IPS-11a (cell line): ENCODE results near the gene SPATA21.
"Not testable (repeated sequence)": the region's sequence is repeated elsewhere in the genome, so short reads cannot be mapped to it uniquely, and the experiment has no call there.

Experiments used
- H3K4me3 ChIP-seq: one replicate; pipeline ENCODE4 v1.5.1; 2013; ENCODE audit warnings: low read depth, low read length, control low read depth

The SPATA21 gene

DNA sequence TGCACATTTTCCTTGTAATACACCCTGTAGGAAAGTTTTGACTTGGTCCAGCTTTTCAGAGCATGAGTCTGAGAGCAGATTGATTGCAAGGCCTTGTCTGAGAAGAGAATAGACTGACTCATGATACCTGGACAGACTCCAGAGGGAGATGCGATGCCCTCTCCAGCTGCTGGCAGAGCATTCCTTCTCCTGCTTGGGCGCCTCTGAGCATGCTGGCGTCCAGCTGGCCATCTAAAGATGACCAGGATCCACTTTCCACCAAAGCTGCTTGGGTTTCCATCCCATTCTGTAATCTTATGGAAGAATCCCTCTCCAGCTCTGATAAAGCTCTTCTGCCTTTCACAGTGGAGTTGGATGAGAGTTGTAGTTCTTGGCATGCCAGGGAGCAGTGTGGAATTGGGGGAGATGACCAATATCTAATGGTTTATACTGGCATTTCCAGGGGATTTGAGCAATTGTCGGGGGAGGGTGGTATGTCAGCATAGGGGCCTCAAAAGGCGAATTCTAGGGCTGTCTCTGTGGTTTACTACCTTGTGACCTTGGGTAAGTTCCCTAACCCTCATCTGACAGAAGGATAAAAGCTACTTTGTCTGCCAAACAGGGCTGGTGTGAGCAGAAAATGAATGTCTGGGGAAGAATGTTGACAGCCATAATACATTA lies 50.6 kb downstream of the SPATA21 start:
- H3K4me3 ChIP-seq, result no peak overlapping the region

DNA sequence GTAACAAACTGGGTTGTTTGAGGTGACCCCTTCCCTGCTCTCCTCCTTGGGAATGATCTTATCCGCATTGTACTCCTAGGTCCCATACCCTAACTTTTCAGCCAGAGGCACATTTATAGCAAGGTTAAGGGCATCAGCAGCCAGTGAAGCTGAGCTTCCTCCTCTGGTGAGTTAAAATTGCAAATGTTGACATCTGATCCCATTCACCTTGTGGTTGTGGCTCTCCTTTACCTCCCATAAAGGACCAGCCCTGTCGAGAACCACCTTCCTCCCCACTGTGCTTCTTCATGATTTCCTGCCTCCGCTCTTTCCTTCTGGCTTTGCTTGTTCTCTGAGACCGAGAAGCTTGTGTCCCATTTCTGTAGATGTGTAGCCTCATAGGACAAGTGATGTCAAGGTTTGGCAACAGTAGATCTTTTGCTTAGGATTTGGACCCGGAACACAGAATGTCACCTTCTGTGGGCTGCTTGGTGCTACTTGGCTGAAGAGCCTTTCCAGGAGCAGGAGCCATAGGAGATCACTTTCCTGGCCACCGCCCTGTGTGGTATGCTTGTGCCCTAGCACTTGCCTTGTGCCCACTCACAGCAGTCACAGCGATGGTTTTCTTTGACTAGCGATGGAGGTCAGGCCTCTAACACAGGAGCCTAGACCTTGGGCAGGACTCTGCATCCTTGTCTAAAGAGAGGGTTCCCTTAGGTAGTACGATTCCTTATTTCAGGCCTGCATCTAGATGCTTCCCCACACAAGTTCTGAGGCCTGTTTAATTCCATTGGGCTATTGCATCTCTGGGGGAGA lies 51.4 kb downstream of the SPATA21 start:
- no peak overlapping the region for H3K4me3 ChIP-seq

DNA sequence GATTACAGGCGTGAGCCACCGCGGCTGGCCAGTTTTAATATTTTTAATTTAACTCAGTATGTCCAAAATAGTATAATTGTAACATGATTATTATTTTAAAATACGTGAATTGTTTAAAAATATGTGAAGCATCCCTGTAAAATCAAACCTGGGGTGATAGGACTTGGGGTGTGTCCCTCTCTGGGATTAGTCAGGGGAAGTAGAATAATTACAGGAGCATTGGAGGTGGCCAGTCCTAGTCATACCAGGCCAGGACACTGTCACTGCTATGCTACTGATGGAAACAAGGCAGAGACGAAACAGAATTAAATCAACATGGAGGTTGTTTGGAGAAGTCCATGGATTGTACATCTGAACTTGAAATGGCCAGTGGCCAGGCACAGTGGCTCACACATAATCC lies 53.3 kb downstream of the SPATA21 start:
- no peak overlapping the region for H3K4me3 ChIP-seq

DNA sequence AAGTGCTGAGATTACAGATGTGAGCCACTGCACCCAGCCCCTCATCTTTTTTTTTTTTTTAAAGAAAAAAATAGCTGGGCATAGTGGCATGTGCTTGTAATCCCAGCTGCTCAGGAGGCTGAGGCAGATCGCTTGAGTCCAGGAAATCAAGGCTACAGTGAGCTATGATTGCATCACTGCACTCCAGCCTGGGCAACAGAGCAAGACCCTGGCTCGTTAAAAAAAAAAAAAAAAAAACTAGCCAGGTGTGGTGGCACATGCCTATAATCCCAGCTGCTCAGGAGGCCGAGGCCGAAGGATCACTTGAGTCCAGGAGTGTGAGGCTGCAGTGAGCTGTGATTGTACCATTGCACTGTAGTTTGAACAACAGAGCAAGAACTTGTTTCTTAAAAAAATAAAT lies 56.4 kb downstream of the SPATA21 start:
- no peak overlapping the region for H3K4me3 ChIP-seq

DNA sequence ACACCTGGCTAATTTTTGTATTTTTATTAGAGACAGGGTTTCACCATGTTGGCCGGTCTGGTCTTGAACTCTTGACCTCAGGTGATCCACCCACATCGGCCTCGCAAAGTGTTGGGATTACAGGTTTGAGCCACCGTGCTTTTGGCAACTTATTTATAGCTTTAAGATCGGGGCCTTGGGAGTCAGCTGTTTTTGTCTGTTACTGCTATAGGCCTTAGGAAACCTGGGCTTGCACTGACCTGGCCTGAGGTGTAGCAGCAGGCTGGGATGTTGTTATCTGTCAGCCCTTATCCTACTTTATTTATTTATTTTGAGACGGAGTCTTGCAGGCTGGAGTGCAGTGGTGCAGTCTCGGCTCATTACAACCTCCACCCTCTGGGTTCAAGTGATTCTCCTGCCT lies 58.8 kb downstream of the SPATA21 start:
- H3K4me3 ChIP-seq, result no peak overlapping the region

DNA sequence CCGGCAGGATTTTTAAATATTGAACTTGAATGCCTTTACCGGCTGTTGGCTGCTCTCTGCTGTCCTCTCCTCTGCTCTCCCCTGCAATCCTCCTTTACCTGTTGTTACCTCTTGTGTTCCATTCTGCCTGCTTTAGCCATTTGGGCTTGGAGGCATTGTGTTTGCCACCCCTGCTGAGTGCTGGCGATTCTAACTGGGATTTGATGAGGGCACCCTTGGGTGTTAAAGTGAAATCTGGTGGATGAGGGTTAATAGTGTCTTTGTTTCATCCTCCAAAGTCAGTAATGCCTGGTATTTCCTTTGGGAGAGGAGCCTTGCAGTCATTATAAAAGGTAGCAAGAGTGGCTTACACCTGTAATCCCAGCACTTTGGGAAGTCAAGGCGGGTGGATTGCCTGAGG lies 60.3 kb downstream of the SPATA21 start:
- no peak overlapping the region for H3K4me3 ChIP-seq

DNA sequence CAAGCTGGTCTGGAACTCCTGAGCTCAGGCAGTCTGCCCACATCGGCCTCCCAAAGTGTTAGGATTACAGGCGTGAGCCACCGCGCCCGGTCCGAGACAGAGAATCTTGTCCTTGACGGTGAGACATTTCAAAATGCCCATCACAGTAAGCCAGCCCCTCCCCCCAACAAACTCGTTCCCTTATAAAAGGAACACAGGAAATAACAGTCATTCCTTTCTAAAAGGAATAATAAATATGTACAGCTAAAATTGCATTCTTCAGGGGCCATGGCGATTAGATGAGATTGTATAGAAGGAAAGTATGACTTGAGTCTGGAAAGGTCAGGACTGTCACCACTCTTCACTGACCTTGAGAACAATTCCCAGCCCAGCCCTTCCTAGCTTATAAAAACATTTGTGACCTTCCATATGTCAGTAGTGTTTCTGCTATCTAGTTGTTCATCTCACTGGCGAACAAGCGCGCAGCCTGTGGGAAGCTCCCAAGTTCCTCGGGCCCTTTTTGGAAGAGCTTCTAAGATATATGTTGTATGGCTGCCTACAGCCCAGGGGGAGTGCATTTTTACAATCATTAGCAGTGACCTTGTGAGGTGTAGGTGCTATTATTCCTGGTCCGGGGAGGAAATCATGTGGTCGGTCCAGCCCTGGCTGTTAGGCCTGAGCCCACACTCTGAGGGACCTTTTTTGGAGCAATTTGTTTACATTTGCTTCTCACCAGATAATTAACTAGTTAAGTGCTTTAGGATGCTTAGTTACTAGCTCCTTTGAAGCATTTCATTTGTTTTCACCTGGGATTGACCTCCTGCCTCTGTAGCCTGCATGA lies 61.5 kb downstream of the SPATA21 start:
- no peak overlapping the region for H3K4me3 ChIP-seq

DNA sequence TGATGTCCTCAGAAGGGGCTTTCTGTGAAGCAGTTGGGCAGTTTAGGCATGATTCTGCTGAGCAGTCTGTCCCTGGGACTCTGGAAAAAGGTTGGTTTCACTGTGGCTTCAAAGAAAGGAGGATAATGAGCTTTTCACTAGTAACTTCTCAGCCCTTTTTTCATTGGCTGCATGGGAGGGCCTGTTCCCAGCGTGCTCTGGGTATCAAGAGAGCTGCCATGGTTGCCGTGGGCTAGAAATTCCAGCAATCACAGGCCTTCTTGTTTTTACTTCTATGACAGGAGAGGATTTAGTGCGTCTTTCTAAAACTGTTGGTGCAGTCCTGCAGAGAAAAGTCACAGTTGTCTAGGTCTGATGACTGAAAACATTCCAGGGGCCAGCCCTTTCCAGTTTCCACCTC lies 63.0 kb downstream of the SPATA21 start:
- H3K4me3 ChIP-seq, result no peak overlapping the region

DNA sequence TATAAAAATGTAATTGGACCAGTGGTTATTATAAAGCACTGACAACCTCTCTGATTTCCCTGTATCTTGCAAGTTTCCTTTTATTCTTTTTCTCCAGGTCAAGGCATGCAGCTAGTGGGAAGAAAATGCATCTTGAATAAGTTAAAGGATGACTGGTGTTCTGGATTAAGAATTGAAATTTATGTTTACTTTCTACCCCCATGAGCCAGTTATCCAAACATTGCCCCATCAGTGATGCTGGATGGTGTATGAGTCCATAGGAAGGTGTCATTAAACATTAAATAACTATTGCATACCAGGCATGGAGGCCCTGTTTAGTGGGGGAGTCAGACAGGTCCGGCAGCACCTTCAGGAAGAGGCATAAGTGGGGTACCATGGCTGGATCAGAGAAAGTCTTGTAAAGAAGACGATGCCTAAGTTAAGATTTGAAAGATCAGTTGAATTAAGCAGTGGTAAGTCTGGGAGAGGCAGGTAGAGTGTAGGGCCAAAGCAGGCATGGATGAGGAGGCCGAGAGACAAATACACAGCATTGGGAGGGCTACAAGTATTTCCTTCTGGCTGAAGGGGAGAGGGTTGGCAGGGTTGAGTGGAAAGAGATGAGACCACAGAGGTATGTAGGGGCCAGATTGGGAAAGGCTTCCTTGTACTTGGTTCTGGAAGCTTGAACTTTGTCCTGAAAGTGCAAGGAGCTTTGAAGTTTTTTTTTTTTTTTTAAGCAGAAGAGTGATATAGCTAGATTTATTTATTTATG lies 64.5 kb downstream of the SPATA21 start:
- no peak overlapping the region for H3K4me3 ChIP-seq

DNA sequence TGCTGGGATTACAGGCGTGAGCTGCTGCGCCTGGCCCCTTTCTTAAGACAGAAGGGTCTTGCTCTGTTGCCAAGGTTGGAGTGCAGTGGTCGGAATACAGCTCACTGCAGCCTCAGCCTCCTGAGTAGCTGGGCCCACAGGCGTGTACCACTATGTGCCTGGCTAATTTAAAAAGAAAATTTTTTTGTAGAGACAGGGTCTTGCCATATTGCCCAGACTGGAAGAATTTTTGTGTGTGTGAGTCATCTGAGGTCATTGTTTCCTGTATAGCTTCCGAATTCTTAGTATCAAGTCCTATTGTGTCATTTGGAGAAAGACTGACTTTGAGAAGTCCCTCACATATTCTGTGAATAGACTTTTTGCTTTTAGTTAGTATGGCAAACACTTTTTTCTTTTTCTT lies 65.5 kb downstream of the SPATA21 start:
- no peak overlapping the region for H3K4me3 ChIP-seq

DNA sequence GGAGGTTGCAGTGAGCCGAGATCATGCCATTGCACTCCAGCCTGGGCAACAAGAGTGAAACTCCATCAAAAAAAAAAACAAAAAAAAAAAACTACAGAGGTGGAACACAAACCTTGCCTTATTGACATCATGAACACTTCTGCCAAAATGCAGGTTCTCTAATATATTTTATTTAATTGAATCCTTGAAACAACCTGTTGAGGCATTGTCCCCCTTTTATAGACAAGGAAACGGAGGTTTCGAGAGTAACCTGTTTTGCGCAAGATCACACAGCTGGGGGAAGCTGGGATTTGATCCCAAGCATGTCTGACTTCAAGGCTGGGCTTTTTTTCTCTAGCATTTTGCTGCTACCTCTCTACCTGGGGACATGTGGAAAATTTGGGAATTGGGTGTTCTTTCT lies 67.4 kb downstream of the SPATA21 start:
- no peak overlapping the region for H3K4me3 ChIP-seq

DNA sequence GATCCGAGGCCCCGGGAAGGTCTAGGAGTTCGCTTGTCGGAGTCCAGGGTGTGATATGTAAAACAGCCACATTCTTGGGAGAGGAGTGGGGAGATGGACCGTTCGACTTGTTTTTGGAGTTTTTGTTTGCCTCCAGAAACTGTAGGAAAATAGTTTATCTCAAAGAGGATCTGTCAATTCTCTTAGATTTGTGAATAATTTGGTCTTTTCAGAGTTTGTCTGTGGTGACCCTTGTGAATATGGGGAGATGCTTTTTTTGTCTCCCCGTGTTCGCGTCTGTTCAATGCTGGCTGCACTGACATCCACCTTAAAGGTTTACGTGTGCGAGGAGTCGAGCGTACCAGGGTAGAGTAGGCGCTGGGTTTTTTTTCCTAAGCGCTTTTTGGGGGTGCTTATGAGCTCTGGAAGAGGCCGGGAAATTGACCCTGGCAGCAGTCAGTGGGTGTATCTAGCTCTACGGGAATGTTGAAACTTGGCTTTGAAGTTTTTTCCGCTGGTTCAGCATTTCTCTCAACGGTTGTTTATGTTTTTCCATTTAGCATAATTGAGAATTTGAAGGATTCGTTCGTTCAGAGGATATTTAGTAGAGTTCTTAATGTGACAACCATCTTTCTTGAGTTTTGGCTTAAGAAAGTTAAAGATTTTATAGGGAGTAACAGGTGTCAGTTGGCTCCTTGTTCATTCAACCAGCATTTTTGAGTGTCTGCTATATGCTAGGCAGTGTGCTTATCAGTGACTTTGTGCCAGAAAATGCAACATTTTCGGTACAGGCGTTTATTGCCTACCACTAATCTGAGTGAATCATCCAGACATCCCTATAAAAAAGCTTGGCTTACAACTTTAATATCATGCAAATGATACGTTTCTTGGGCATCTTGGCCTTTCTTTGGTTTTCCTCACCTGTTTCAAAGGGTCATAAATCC lies 69.0 kb downstream of the SPATA21 start:
- H3K4me3 ChIP-seq, result peak overlapping the region; percentile 88

DNA sequence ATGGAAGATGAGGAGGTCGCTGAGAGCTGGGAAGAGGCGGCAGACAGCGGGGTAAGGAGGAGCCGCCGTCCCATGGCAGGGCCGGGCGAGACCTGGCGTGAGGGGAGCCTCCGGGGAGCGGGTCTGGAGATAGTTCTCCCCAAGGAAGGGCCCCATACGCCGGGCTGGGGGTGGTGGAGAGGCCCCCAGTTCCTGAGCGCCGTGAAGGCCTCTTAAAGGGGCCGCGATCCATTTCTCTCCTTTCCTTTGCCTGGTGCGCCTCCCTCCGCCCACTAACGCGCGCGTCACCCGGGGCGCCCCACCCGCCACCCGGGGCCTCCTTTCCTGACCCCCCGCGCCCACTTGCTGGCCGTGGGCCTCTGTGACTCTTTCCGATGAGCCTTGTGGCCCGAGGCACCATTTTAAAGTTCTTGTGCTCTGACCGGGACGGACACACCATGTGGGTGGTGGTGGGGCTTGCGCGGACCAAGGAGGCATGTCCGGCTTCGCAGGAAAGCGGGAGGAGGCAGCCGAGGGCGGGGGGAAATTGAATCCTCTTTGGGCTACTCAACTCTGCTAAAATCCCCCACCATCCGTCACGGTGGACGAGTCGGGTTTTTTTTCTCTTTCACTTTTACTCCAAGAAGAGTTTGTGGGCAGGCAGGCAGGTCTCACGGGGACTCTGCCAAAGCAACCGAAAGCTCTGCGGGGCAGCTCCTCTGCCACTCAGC lies 69.8 kb downstream of the SPATA21 start:
- peak overlapping the region; percentile 88 for H3K4me3 ChIP-seq

DNA sequence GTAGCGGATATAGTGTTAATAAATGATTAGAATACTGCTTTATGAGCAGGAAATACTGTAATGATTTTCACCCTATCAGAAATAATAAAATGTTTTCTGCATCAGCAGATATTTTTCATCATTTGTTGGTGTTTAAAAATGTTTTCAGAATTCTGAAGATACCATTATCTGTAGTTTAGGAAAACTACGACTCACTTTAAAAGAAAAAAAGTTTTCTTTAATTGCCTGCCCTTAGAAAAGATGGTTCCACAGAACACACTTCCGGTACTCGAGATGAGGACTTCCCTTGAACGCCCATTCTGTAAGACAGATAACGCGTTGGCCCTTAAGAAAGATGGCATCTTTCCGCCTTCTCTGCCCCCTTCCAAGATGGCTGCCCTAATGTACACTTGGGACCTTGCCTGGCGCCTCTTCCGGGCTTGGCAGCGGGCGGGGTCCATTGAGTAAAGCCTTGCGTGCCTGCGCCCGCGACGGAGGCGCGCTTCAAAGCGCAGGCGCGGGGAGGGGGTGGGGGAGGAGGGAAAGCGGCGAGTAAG lies 70.4 kb downstream of the SPATA21 start, which contains the start of gene SZRD1:
Gene SZRD1, plus strand, starts transcription at position 521 of the 536 bp plus-strand sequence. CDS start 16 bp downstream, outside the sequence.
- peak within 1 kb of the TSS; percentile 88 for H3K4me3 ChIP-seq

DNA sequence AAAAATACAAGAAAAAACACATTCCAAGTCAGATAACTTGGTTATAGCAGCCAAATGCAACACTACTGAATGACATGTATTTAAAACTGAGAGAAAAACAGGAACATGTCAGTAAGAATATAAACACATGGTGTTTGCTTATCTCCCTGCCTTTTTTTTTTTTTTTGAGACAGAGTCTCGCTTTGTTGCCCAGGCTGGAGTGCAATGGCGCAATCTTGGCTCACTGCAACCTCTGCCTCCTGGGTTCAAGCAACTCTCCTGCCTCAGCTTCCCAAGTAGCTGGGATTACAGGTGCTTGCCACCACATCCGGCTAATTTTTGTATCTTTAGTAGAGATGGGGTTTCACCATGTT lies 72.1 kb downstream of the SPATA21 start:
- not testable (repeated sequence) for H3K4me3 ChIP-seq

DNA sequence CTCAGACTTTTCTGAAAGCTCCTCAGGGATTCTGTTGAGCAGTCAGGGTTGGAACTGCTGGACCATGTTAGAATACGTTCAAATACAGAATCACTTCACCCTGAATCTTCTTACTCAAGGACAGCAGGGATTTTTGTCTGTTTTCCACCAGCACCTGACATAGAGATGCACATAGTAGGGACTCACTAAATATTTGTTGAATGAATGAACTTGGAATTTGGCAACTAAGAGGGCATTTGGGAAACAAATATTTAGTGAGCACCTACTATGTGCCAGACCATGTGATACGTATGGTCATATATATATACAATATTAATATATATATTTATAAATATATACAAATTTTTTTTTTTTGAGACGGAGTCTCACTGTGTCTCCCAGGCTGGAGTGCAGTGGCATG lies 80.4 kb downstream of the SPATA21 start:
- H3K4me3 ChIP-seq, result no peak overlapping the region

DNA sequence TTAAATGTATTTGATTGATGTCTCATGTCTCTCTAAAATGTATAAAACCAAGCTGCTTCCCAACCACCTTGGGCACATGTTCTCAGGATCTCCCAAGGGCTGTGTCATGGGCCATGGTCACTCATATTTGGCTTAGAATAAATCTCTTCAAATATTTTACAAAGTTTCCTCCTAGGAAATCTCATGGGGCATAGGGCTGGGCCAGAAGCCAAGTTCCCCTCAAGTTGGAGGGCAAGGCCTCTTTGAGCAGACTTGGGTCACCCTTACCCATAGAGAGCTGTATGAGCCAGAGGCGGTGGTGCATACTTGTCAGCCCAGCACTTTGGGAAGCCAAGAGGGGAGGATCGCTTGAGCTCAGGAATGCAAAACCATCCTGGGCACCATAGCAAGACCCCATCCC lies 82.6 kb downstream of the SPATA21 start:
- no peak overlapping the region for H3K4me3 ChIP-seq

DNA sequence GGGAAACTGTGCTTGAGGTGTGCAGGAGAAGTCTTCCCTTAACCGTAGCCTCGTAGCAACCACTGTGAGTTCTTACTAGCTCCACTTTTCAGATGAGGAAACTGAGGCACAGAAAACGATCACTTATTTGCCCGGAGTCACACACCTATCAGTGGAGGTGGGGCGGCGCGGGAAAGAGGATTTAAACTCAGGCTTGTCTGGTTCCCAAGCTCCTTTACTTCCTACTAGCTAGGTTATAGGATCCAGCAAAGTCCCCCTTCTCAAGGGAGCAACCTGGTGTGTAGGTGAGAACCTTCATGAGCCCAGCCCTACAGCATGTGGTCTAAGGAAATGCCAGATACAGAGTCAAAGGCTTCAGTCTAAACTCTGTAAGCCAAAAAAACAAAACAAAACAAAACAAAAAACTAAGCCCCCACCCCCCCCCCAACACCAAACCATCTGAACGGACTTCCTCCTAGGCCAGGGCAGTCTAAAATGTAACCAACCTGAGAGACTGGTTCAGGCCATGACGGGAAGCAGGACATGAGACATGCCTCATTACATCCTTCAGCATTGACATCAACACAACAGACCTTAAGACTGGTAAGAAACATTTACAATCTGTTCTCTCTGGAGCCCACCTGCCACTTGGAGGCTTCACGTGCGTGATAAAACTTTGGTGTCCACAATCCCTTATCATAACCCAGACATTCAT lies 84.2 kb downstream of the SPATA21 start:
- H3K4me3 ChIP-seq, result peak overlapping the region; percentile 70
